HG03520 (cell line): Measurements from ENCODE around the gene PRKAR2B.
"Not testable (repeated sequence)": the region's sequence is repeated elsewhere in the genome, so short reads cannot be mapped to it uniquely, and the experiment has no call there.

ENCODE experiments used
- ATAC-seq: cut with Tn5 transposase; IDR thresholded peaks from one replicate; pipeline ENCODE4 v1.9.1; 2021; ENCODE audit warnings: mild to moderate bottlenecking, moderate library complexity; ENCODE audit not compliant: unreplicated experiment

The PRKAR2B gene

GRCh38 chr7:107076781-107077698, 32.5 kb downstream of the PRKAR2B start:
- ATAC-seq, result no peak

GRCh38 chr7:107077699-107078516, 33.4 kb downstream of the PRKAR2B start:
- ATAC-seq, result no peak

- ATAC-seq, result no peak
Measured at GRCh38 chr7:107078517-107078966, 34.0 kb downstream of the PRKAR2B start.

GRCh38 chr7:107079212-107079940, 34.9 kb downstream of the PRKAR2B start:
- no peak for ATAC-seq

- no peak for ATAC-seq
Measured at GRCh38 chr7:107080099-107080505, 35.6 kb downstream of the PRKAR2B start.

- ATAC-seq, result no peak
Measured at GRCh38 chr7:107080533-107080932, 36.0 kb downstream of the PRKAR2B start.

GRCh38 chr7:107085180-107085579, 40.7 kb downstream of the PRKAR2B start:
- ATAC-seq, result no peak

- no peak for ATAC-seq
Measured at GRCh38 chr7:107089627-107090026, 45.1 kb downstream of the PRKAR2B start.

GRCh38 chr7:107090457-107090856, 46.0 kb downstream of the PRKAR2B start:
- ATAC-seq, result no peak

GRCh38 chr7:107091306-107091705, 46.8 kb downstream of the PRKAR2B start:
- no peak for ATAC-seq

- ATAC-seq, result not testable (repeated sequence)
Measured at GRCh38 chr7:107093671-107094070, 49.2 kb downstream of the PRKAR2B start.

GRCh38 chr7:107099154-107099553, 54.6 kb downstream of the PRKAR2B start:
- ATAC-seq, result not testable (repeated sequence)

GRCh38 chr7:107100824-107101223, 56.3 kb downstream of the PRKAR2B start:
- ATAC-seq, result no peak

GRCh38 chr7:107103369-107103768, 58.9 kb downstream of the PRKAR2B start:
- ATAC-seq, result no peak

- no peak for ATAC-seq
Measured at GRCh38 chr7:107104801-107105200, 60.3 kb downstream of the PRKAR2B start.

GRCh38 chr7:107105591-107106245, 61.2 kb downstream of the PRKAR2B start:
- no peak for ATAC-seq

GRCh38 chr7:107108793-107109371, 64.4 kb downstream of the PRKAR2B start:
- no peak for ATAC-seq

- ATAC-seq, result no peak
Measured at GRCh38 chr7:107109955-107110354, 65.5 kb downstream of the PRKAR2B start.

- ATAC-seq, result no peak
Measured at GRCh38 chr7:107111196-107111595, 66.7 kb downstream of the PRKAR2B start.

- ATAC-seq, result no peak
Measured at GRCh38 chr7:107113866-107114265, 69.4 kb downstream of the PRKAR2B start.
